IPS-18c (cell line): ENCODE data around the gene GNPTG.
A peak's percentile ranks its signal among the peaks of the same experiment; 100 is the strongest.

ENCODE experiments used
- H3K4me3 ChIP-seq: 2 replicates; pipeline ENCODE4 v1.7.0; 2013; ENCODE audit warnings: low read depth, mild to moderate bottlenecking, low read length, moderate library complexity; ENCODE audit not compliant: insufficient read depth
- H3K9me3 ChIP-seq: one replicate; pipeline ENCODE4 v1.6.1; 2013; ENCODE audit warnings: mild to moderate bottlenecking, low read length, moderate library complexity; ENCODE audit not compliant: control insufficient read depth, insufficient read depth

Gene GNPTG

DNA sequence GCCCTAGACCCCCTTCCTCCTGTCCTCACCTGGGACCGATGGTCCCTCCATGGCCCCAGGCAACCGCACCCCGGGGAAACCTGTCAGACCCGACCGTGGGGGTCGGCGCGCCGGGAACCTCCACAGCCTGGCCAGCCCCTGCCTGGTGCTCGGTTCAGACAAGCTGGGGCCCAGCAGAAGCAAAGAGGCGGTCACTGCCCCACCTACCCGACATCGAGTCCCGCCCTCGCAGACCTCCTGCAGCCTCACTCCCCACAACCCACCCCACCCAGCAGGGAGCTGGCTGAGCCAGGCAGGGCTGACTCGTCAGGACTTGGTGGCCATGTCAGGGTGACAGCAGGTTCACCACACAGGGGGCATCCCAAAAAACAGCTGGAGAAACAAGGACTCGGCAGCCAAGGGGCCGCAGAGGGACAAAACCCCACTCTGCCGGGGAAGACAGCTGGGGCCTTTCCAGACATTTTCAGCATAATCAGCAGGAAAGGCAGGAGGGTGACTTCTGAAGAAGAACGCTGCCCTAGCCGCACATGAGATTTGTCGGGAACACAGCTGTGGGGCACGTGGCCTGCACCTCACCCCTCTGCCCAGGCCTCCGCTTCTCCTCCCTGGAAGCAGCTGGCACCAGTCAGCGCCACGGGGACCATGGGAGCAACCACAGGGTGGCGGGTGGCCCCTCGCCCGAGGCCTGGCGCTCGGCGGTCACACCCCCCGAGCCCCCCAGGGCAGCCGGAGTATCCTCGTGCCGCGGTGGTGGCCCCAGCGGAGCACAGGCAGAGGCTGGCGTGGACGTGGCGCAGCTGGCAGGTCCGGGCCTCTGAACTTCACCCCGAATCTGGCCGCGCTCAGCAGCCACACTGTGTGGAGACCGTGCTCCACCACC, 22.9 kb downstream of the GNPTG start:
- Histone ChIP-seq H3K4me3 (no peak overlapping the region), H3K9me3 (no peaks in the 10 kb centered on the region)

DNA sequence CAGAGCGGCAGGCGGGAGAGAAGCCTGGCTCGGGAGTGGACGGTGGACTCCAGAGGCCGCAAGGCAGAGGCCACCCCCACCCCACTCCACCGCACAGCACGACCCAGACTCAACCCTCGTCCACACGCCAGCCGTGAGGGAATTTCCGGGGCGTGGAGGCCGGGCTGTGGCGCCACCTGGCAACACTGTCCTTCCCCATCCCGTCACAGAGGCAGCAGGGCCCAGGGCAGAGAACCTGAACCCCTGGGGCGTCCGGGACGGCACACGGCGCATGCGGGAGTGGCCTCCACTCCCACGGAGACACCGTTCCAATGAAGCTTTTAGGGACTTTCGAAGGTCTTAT, 23.5 kb downstream of the GNPTG start:
- Histone ChIP-seq H3K9me3 (no peaks in the 10 kb centered on the region), H3K4me3 (no peak overlapping the region)

DNA sequence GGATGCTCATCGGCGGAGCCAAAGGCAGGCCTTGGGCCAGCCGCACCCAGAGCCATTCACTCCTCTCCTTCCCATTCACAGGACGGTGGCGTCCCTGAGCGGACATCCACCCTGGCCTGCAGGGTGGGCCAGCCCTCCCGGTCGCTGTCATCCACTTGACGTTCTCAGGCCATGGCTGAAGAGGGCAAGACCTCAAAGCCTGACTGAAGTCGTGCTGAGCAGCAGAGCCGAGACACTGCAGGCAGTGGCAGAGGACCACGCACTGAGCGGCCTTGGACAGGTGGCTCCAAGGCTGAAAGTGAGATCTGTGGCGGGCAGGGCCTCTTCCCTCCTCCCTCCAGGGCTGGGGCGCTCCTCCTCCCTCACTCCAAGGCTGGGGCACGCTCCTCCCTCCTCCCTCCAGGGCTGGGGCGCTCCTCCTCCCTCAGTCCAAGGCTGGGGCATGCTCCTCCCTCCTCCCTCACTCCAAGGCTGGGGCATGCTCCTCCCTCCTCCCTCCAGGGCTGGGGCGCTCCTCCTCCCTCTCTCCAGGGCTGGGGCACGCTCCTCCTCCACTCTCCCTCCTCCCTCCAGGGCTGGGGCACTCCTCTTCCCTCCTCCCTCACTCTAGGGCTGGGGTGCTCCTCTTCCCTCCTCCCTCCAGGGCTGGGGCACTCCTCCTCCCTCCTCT, 24.1 kb downstream of the GNPTG start:
- H3K9me3 ChIP-seq = no peaks in the 10 kb centered on the region
- H3K4me3 ChIP-seq = no peak overlapping the region

DNA sequence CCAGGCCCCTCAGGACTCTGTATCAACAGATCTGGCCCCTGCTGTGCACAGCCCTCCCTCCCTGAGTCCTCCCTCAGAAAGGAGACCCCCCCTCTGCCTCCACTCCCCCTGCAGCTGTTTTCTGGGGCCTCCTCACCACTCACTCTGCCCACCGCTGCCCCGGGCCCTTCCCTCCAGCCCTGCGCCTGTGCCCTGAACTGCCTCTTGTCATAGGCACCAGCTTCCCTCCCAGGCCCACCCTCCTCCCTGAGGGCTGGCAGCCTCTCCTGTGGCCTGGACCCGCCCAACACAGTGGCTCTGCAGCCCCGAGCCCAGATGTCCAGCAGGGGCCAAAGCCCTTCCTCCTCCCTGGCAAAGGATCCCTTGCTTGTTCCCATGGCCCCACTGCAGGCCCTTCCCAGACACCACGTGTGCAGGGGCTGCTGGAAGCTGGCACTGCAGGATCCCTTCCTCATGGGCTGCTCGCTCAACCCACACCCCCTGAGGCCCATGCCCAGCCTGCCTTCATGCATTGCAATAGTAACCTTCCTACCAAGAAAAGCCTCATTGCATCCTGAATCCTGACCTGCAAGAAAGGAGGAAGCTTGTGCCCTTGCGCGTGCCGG, 25.8 kb downstream of the GNPTG start:
- H3K4me3 ChIP-seq = peak overlapping the region; percentile 80; the same call in 1 of the 2 replicates
- peaks cover 2% of the 10 kb centered on the region for H3K9me3 ChIP-seq

DNA sequence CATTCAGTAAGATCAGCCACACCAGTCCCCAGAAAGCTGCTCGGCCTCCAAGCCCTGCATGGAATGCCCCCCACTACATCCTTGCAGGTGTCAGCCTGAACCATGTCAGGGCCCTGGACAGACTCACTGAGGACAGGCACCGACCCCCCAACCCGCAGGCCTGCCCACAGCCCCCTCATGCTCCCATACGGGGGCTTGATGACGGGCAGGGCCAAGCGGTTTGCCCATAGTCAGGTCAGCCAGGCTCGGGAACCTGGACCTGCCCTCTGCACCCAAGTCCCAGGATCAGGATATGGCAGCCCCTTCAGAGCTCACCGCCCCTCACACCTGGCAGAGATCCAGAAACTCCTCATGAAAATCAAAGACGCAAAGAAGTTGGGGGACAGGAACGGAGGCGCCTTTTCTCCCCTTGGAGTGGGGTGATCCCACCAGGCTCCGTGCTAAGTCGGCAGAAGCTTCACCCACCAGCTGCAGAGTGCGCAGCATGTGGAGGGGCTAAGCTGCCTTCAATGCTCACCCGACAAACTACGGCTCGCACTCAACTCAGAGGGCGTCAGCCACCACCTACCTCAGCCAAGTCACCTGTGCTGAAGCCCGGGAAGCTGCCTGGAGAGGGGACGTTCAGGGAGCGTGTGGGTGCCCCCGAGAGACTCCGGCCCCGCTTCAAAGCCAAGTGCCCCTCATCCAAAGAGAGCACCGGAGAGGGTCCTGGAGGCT, 26.5 kb downstream of the GNPTG start:
- H3K9me3 ChIP-seq = peaks cover 2% of the 10 kb centered on the region
- peak overlapping the region; percentile 80 for H3K4me3 ChIP-seq

DNA sequence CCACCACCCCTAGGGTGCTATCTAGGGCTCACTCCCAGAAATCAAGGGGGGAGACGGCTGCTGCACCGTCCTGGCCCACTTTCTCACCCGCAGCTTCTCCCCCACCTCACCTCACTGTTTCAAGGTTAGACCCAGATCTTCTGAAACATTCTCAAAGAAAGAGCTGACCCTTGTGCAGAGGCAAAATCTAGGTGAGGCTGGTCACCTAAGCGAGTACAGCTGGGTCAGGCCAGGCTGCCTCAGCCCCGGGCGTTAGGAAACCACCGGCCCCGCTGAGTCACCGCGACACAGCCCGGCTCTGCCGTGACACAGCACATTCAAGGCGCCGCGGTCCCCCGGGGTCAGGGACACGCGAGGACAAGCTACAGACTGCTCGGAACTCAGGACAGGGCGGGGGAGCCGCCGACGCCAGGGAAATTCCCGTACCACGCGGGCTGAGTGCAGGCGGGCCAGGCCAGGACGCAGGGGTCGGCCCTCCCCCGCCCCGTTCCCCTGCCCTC, 27.1 kb downstream of the GNPTG start:
- peak overlapping the region; percentile 80 for H3K4me3 ChIP-seq

DNA sequence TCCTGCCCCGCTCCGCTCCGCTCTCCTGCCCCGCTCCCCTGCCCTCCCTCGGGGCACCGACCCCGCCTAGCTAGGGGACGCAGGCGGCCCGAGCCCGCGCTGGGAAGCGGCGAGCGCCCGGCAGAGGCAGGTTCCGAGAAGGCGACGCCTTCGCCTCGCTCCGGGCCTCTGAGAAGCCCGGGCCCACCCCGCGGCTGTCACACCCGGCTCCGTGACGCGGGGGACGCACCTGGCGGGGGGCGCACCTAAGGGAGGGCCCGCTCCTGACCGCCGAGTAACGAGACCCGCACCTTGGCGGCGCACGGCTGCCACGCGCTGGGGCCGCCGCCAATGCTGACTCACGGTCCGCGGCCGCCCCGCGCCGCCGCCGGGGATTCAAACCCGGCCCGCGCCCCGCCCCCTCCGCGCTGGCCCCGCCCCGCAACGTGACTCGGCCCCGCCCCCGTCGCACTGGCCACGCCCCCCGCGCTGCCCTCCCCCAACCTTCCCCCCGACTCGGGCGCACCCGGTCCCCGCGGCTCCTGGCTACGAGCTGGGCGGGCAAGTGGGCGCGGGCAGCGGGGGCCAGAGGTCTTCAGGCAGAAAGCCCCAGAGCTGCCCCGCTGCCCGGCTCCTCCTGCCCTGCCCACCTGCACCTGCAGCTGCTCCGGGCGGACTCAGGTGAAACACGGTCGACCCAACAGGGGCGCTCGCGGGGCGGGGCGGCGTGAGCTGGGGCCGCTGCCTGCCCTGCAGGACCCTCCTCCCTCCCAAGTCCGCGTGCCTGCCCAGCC, 27.8 kb downstream of the GNPTG start:
- Histone ChIP-seq H3K4me3 (peak overlapping the region; percentile 80), H3K9me3 (peaks cover 2% of the 10 kb centered on the region)

More for the DNA sequence above, 27.1 kb downstream of the GNPTG start:
- peaks cover 2% of the 10 kb centered on the region for H3K9me3 ChIP-seq

DNA sequence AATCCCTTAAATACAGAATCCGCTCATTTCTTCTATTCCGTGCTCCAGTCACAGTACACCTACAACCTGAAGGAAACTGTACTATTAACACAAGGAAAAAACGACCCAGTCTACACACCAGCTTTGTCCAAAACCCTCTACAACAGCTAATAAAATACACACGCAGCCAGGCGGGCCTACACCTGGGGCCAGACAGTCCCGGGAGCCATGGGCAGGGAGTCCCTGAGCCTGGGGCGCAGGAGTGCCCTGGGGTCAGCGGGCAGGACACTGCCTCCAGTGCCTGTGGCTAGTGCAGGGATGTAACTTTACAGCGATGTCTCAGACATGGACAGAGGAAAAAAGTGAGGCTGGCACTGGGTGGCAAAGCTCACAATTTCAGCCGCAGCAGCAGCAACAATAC, 28.5 kb downstream of the GNPTG start:
- peaks cover 2% of the 10 kb centered on the region for H3K9me3 ChIP-seq
- peak overlapping the region; percentile 58; the same call in 1 of the 2 replicates for H3K4me3 ChIP-seq

DNA sequence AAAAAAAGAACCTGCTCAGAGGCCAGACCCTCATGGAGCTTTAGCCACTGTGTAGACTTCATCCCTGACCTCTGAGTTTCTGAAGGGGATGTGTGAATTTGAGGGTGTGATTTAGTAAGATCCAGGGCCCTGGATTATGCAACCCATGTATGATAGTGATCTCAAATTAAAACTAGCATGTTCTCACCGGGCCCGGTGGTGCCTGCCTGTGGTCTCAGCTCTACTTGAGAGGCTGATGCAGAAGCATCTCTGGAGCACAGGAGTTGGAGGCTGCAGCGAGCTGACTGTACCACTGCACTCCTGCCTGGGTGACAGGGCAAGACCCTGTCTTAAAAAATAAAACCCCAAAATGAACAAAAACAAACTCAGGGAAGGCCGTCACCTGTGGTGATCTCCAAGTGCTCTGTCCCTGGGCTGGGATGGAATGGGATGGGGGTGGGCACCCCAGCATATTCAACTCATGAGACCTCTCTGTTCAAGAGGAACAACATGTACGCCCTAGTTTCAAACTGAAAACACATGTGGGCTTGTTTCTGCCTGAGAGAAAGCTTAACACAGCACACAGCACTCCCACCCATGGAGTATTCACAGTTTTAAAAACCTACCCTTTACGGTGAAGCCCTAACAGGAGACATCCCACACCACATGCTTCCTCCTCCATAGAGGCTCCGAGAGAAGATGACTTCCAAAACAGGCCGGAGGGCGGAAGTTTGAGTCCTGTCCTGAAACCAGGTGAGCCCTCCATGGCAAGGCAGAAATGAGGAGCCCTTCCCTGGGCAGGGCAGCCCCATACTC, 30.1 kb downstream of the GNPTG start:
- no peak overlapping the region for H3K4me3 ChIP-seq

DNA sequence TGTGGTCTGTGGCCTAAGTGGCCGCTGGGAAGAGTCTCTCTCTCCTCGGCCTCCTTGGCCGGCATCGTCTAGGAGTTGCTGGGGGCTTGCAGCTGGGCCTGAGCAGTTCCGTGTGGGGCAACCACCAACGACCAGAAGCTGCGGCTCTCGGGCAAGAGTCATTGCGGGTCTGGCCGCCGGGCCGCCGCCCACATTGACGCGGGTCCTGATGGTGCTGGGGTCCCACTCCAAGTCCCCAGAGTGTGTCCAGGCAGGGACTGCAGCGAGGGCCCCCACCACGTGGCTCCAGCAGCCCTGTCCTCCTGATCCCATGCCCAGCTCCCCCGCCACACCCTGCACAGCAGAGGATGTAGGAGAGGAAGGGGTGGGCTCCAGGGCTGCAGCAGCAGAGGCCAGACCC, 31.8 kb downstream of the GNPTG start:
- Histone ChIP-seq H3K9me3 (peaks cover 2% of the 10 kb centered on the region), H3K4me3 (no peak overlapping the region)

More for the DNA sequence above, 30.1 kb downstream of the GNPTG start:
- peaks cover 2% of the 10 kb centered on the region for H3K9me3 ChIP-seq

DNA sequence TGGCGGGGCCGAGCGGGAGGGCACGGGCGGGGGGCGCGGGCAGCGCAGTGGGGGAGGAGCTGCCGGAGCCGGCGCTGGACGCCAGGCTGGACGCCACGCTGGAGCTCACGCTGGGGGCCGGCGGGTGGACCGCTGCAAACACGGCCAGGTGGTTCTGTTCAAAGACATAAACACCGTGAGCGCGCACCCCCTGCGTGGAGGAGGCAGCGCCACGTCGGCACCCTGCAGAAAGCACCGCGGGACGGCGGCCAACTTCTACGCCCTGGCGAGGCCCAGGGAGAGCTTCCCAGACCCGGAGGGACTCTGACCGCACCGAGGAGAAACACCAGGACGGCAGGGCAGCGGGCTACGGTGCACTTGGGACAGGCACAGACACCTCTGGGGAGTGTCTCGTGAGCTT, 33.5 kb downstream of the GNPTG start:
- H3K4me3 ChIP-seq = no peak overlapping the region
- H3K9me3 ChIP-seq = peaks cover 2% of the 10 kb centered on the region

DNA sequence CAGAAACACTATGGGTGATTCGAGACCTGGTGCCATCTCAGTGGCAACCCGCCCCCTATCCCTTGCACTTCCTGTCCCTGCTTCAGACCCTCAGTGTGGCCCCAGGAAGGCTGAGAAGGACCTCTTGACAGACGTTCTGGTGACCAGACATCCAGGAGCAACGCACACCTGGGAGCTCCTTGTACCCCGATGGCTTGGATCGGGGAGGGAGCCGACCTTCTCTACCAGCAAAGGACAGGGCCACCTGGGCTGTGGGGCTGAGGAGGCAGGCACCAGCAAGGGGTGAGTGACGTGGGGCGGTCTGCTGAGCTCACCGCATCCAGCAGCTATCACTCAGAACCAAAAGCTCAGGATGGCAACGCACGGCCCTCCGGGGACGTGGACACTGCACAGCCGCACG, 35.6 kb downstream of the GNPTG start:
- H3K9me3 ChIP-seq = no peaks in the 10 kb centered on the region
- no peak overlapping the region for H3K4me3 ChIP-seq

DNA sequence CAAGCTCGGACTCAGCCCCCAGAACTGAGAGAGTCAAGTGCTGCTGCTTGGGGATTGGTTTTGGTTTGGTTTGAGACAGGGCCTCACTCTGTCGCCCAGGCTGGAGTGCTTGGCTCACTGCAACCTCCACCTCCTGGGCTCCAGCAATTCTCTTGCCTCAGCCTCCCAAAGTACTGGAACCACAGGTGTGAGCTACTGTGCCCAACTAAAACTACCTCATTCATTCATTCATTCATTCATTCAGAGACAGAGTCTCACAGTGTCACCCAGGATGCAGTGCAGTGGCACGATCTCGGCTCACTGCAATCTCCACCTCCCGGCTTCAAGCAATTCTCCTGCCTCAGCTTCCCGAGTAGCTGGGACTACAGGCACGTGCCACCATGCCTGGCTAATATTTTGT, 38.0 kb downstream of the GNPTG start:
- Histone ChIP-seq H3K4me3 (no peak overlapping the region), H3K9me3 (no peaks in the 10 kb centered on the region)

DNA sequence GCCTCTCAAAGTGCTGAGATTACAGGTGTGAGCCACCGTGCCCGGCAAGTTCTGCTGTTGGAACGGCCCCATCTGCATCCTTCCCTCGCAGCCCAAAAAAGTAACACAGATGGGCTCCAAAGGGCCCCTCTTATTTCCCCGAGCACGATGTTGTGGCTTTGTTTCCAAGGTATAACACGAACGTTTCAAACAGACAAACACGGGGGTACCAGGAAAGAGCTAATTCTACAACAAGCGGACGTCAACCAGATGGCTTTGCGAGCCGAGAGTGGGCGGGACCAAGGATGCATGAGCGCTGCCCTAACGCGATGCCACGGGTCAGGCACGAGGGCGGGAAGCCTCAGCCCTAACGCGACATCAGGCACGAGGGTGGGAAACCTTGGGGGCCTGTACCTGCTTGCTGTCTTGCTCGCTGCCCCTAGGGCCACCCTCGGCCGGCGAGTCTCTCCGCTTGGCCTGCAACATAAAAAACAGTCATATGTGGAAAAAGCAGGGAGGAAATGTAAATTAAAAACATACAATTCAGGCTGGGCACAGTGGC, 38.6 kb downstream of the GNPTG start:
- Histone ChIP-seq H3K4me3 (no peak overlapping the region), H3K9me3 (no peaks in the 10 kb centered on the region)

DNA sequence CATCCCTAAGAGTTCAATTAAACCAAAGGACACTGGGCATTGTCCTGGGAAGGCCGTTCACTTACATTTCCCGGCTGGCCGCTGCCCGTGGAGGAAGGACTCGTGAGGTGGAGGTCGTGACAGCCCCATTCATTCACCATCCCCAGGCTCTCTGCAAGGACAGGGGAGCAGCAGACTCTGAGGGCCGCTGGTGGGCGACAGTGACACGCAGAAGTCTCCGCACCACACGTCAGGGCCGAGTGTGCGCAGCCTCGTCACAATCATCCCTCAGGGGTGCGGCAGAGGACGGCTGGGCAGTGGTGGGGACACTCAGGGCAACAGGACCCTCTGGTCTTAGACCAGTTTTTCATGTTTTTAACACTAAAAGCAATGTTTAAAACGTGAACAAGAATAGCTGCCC, 41.1 kb downstream of the GNPTG start:
- H3K4me3 ChIP-seq = no peak overlapping the region
- H3K9me3 ChIP-seq = no peaks in the 10 kb centered on the region
